Parathyroid adenoma (tissue), 2 donors: ENCODE results near the gene NANS.

Experiments
- H2AFZ ChIP-seq: fragments of 300-600 bp; sonication (generic); one replicate; pipeline ENCODE4 v1.7.0; 2017; ENCODE audit warnings: antibody characterized with exemption, mild to moderate bottlenecking
- H3K27ac ChIP-seq: fragments of 300-600 bp; sonication (generic); one replicate; pipeline ENCODE4 v1.7.0; 2017
- H3K27me3 ChIP-seq: fragments of 300-600 bp; sonication (generic); one replicate; pipeline ENCODE4 v1.7.0; 2017; ENCODE audit warnings: low read length; ENCODE audit not compliant: control insufficient read depth, insufficient read depth
- H3K36me3 ChIP-seq: fragments of 300-600 bp; sonication (generic); one replicate; pipeline ENCODE4 v1.7.0; 2017; ENCODE audit warnings: low read length; ENCODE audit not compliant: control insufficient read depth, insufficient read depth
- H3K4me1 ChIP-seq: fragments of 300-600 bp; sonication (generic); one replicate; pipeline ENCODE4 v1.7.0; 2017; ENCODE audit warnings: control low read depth
- H3K4me2 ChIP-seq: fragments of 300-600 bp; sonication (generic); one replicate; pipeline ENCODE4 v1.7.0; 2017; ENCODE audit warnings: low read length
- H3K4me3 ChIP-seq: fragments of 300-600 bp; sonication (generic); one replicate; pipeline ENCODE4 v1.7.0; 2017; ENCODE audit warnings: low read depth, low read length
- H3K79me2 ChIP-seq: fragments of 300-600 bp; sonication (generic); one replicate; pipeline ENCODE4 v1.7.0; 2017; ENCODE audit warnings: control low read depth
- H3K9ac ChIP-seq: fragments of 300-600 bp; sonication (generic); one replicate; pipeline ENCODE4 v1.7.0; 2017; ENCODE audit warnings: mild to moderate bottlenecking
- H3K9me3 ChIP-seq: fragments of 300-600 bp; sonication (generic); one replicate; pipeline ENCODE4 v1.7.0; 2017; ENCODE audit warnings: low read length; ENCODE audit not compliant: control insufficient read depth
- CTCF ChIP-seq: fragments of 300-600 bp; sonication (generic); IDR thresholded peaks from one replicate; pipeline ENCODE4 v1.7.0; 2017; ENCODE audit warnings: antibody characterized with exemption, mild to moderate bottlenecking
- donor health status: primary hyperparathyroidism.

Gene NANS

GRCh38 chr9:98130576-98131228 is 74.2 kb downstream of the NANS start:
- no peaks in the 10 kb centered on the region for H3K27me3 ChIP-seq
- no peaks in the 10 kb centered on the region for H3K9me3 ChIP-seq
- no peaks in the 10 kb centered on the region for H3K4me1 ChIP-seq
- no peak overlapping the region for H3K9ac ChIP-seq
- H3K4me3 ChIP-seq: no peak overlapping the region
- H3K79me2 ChIP-seq: no peaks in the 10 kb centered on the region
- H3K36me3 ChIP-seq: no peaks in the 10 kb centered on the region
- TF ChIP-seq CTCF: no peak
- H3K27ac ChIP-seq: no peak overlapping the region
- H2AFZ ChIP-seq: no peak overlapping the region
- H3K4me2 ChIP-seq: no peak overlapping the region

- Histone ChIP-seq H3K79me2 (no peaks in the 10 kb centered on the region), H3K9me3 (no peaks in the 10 kb centered on the region), H3K36me3 (no peaks in the 10 kb centered on the region), H3K27me3 (no peaks in the 10 kb centered on the region), H3K4me2 (no peak overlapping the region), H2AFZ (no peak overlapping the region), H3K4me1 (no peaks in the 10 kb centered on the region), H3K4me3 (no peak overlapping the region), H3K27ac (no peak overlapping the region), H3K9ac (no peak overlapping the region)
- TF ChIP-seq CTCF: no peak
These were observed 75.6 kb downstream of the NANS start for GRCh38 chr9:98132158-98132557.
